Retina (tissue), 1 donor: ENCODE data around the gene UMODL1.
"Not testable (repeated sequence)": the region's sequence is repeated elsewhere in the genome, so short reads cannot be mapped to it uniquely, and the experiment has no call there.

Source experiments
- DNase-seq: peaks from one replicate; pipeline ENCODE4 v3.0.0-alpha.2; 2016

The UMODL1 gene

GRCh38 chr21:42102991-42103390, 31.9 kb downstream of the UMODL1 start:
- no peak for DNase-seq

- no peak for DNase-seq
Measured at GRCh38 chr21:42103843-42104242, 32.7 kb downstream of the UMODL1 start.

- no peak for DNase-seq
Measured at GRCh38 chr21:42105476-42106315, 34.6 kb downstream of the UMODL1 start.

- DNase-seq = no peak
Measured at GRCh38 chr21:42106425-42106824, 35.3 kb downstream of the UMODL1 start.

- no peak for DNase-seq
Measured at GRCh38 chr21:42107177-42107880, 36.2 kb downstream of the UMODL1 start.

GRCh38 chr21:42107881-42108553, 36.9 kb downstream of the UMODL1 start:
- peak; percentile 87 for DNase-seq

GRCh38 chr21:42108554-42109340, 37.6 kb downstream of the UMODL1 start:
- DNase-seq = no peak

- no peak for DNase-seq
Measured at GRCh38 chr21:42109473-42109872, 38.4 kb downstream of the UMODL1 start.

GRCh38 chr21:42109873-42110525, 38.9 kb downstream of the UMODL1 start:
- DNase-seq = no peak

GRCh38 chr21:42110691-42111469, 39.8 kb downstream of the UMODL1 start:
- DNase-seq = no peak

- DNase-seq = no peak
Measured at GRCh38 chr21:42111470-42111743, 40.3 kb downstream of the UMODL1 start.

- no peak for DNase-seq
Measured at GRCh38 chr21:42111811-42112210, 40.7 kb downstream of the UMODL1 start.

GRCh38 chr21:42112238-42112637, 41.1 kb downstream of the UMODL1 start:
- no peak for DNase-seq

GRCh38 chr21:42112857-42113256, 41.7 kb downstream of the UMODL1 start:
- DNase-seq = peak; percentile 63

- DNase-seq = no peak
Measured at GRCh38 chr21:42113926-42114409, 42.9 kb downstream of the UMODL1 start.

GRCh38 chr21:42114646-42115045, 43.5 kb downstream of the UMODL1 start:
- DNase-seq = no peak

- DNase-seq = no peak
Measured at GRCh38 chr21:42115136-42115683, 44.1 kb downstream of the UMODL1 start.

GRCh38 chr21:42116551-42116950, 45.4 kb downstream of the UMODL1 start:
- DNase-seq = not testable (repeated sequence)

- DNase-seq = peak; percentile 91
Measured at GRCh38 chr21:42117229-42117966, 46.3 kb downstream of the UMODL1 start.
